H1 (cell line): ENCODE results near the gene ATP6V0D1. TPM values are rescaled to one million over a fixed set of nuclear protein-coding genes. Genes with fewer than 3 reads are reported as not detected.

ENCODE experiments used
- CTCF ChIA-PET: fragments of 300-600 bp; sonication (Branson Sonifier 250); formaldehyde crosslinking; loops from one replicate; lab custom pipeline; 2021; ENCODE audit not compliant: partially characterized antibody; lab: Charles Lee
- POLR2A ChIA-PET: fragments of 300-600 bp; sonication (Branson Sonifier 250); formaldehyde crosslinking; loops from one replicate; lab custom pipeline; 2021; ENCODE audit warnings: inconsistent platforms; ENCODE audit not compliant: partially characterized antibody; lab: Charles Lee
- DNase-seq, 2 experiments: peaks; one replicate each; pipeline versions ENCODE4 v3.0.0 to v3.0.0-alpha.2; 2010 to 2022; ENCODE audit warnings: low spot score in 2 of 2, low read depth in 1 of 2, mixed read lengths in 1 of 2
- FAIRE-seq: peaks from 2 replicates; lab custom pipeline; 2011; peaks lifted over from hg19 to GRCh38; lab: Jason Lieb, UNC
- H2AFZ ChIP-seq: 2 replicates; pipeline ENCODE4 v1.8.1; 2012; ENCODE audit warnings: low read length, inconsistent platforms
- H2AK5ac ChIP-seq: 2 replicates; pipeline ENCODE4 v1.6.1; 2013; ENCODE audit warnings: low read depth, low read length
- H2BK120ac ChIP-seq: replicated peaks from 2 replicates; pipeline ENCODE3; 2013; ENCODE audit warnings: low read depth, low read length, inconsistent platforms
- H2BK12ac ChIP-seq: 2 replicates; pipeline ENCODE4 v1.6.1; 2013; ENCODE audit warnings: low read depth, low read length
- H2BK15ac ChIP-seq: 2 replicates; pipeline ENCODE4 v1.6.1; 2013; ENCODE audit warnings: low read length
- H2BK20ac ChIP-seq: 2 replicates; pipeline ENCODE4 v1.6.1; 2013; ENCODE audit warnings: low read length
- H2BK5ac ChIP-seq: 2 replicates; pipeline ENCODE4 v1.6.1; 2013; ENCODE audit warnings: low read depth, low read length
- H3K14ac ChIP-seq: 2 replicates; pipeline ENCODE4 v1.6.1; 2013; ENCODE audit warnings: inconsistent platforms; ENCODE audit not compliant: insufficient read length
- H3K18ac ChIP-seq: 2 replicates; pipeline ENCODE4 v1.6.1; 2013; ENCODE audit warnings: low read length; ENCODE audit errors: extremely low read depth
- H3K23ac ChIP-seq: 2 replicates; pipeline ENCODE4 v1.6.1; 2013; ENCODE audit warnings: inconsistent platforms; ENCODE audit not compliant: insufficient read length
- H3K23me2 ChIP-seq: 2 replicates; pipeline ENCODE4 v1.6.1; 2013; ENCODE audit warnings: low read depth, low read length
- H3K27ac ChIP-seq: 2 replicates; pipeline ENCODE4 v1.6.1; 2011; ENCODE audit warnings: low read depth, low read length, inconsistent platforms
- H3K27me3 ChIP-seq, 4 experiments: replicated peaks in 1 of 4; 1 replicate in 1 of 4; 2 replicates in 3 of 4; pipeline versions ENCODE4 v1.6.1 to v1.8.1; 2011 to 2013; ENCODE audit warnings: low read length in 3 of 4, mild to moderate bottlenecking in 3 of 4, inconsistent platforms in 2 of 4, mixed read lengths in 2 of 4, moderate library complexity in 1 of 4; ENCODE audit not compliant: control insufficient read depth in 3 of 4, insufficient read depth in 3 of 4; ENCODE audit errors: extremely low read depth in 1 of 4
- H3K36me3 ChIP-seq, 4 experiments: 2 replicates each; pipeline versions ENCODE4 v1.6.1 to v1.8.1; 2011 to 2013; ENCODE audit warnings: mild to moderate bottlenecking in 4 of 4, low read length in 3 of 4, moderate library complexity in 2 of 4, control low read depth in 1 of 4, inconsistent platforms in 1 of 4; ENCODE audit not compliant: insufficient read depth in 4 of 4, control insufficient read depth in 2 of 4
- H3K4ac ChIP-seq: replicated peaks from 2 replicates; pipeline ENCODE3; 2013; ENCODE audit warnings: low read length, low read depth, mixed read lengths, inconsistent platforms; ENCODE audit not compliant: insufficient read length
- H3K4me1 ChIP-seq, 4 experiments: replicated peaks in 1 of 4; 1 replicate in 1 of 4; 2 replicates in 3 of 4; pipeline versions ENCODE4 v1.6.1 to v1.8.1; 2011 to 2013; ENCODE audit warnings: low read length in 3 of 4, inconsistent platforms in 2 of 4, mixed read lengths in 1 of 4; ENCODE audit not compliant: insufficient read depth in 4 of 4, control insufficient read depth in 3 of 4
- H3K4me2 ChIP-seq, 2 experiments: 2 replicates each; pipeline versions ENCODE4 v1.6.1 to v1.8.1; 2011 to 2013; ENCODE audit warnings: low read depth in 2 of 2, low read length in 2 of 2, control low read depth in 1 of 2, inconsistent platforms in 1 of 2, mild to moderate bottlenecking in 1 of 2; ENCODE audit not compliant: insufficient read depth in 1 of 2
- H3K4me3 ChIP-seq, 4 experiments: fragments of 200-600, 300-600 bp in 1 of 4; sonication (generic), shearing (Covaris generic), sonication (Bioruptor Twin) in 1 of 4; 2 replicates each; pipeline versions ENCODE4 v1.5.1 to v1.8.1; 2011 to 2016; ENCODE audit warnings: low read length in 4 of 4, low read depth in 3 of 4, control low read depth in 2 of 4, inconsistent platforms in 2 of 4, mild to moderate bottlenecking in 2 of 4, mixed read lengths in 1 of 4, moderate library complexity in 1 of 4; ENCODE audit not compliant: insufficient read depth in 2 of 4; ENCODE audit errors: extremely low read depth in 1 of 4
- H3K56ac ChIP-seq: replicated peaks from 2 replicates; pipeline ENCODE3; 2013; ENCODE audit warnings: low read depth, mild to moderate bottlenecking, mixed read lengths, low read length, inconsistent platforms; ENCODE audit not compliant: insufficient read length
- H3K79me1 ChIP-seq: 2 replicates; pipeline ENCODE4 v1.6.1; 2013; ENCODE audit warnings: low read depth, low read length, control low read depth
- H3K79me2 ChIP-seq, 2 experiments: 2 replicates each; pipeline versions ENCODE4 v1.6.1 to v1.8.1; 2012 to 2013; ENCODE audit warnings: low read length in 2 of 2, mild to moderate bottlenecking in 2 of 2, inconsistent platforms in 1 of 2; ENCODE audit not compliant: insufficient read depth in 2 of 2, control insufficient read depth in 1 of 2
- H3K9ac ChIP-seq, 4 experiments: replicated peaks in 1 of 4; 1 replicate in 1 of 4; 2 replicates in 3 of 4; pipeline versions ENCODE4 v1.6.1 to v1.8.1; 2011 to 2013; ENCODE audit warnings: low read depth in 3 of 4, low read length in 3 of 4, control low read depth in 2 of 4, mild to moderate bottlenecking in 2 of 4, moderate library complexity in 2 of 4, inconsistent platforms in 1 of 4; ENCODE audit errors: extremely low read depth in 1 of 4
- H3K9me3 ChIP-seq, 2 experiments: 2 replicates each; pipeline versions ENCODE4 v1.6.1 to v1.8.1; 2012 to 2013; ENCODE audit warnings: mild to moderate bottlenecking in 2 of 2, moderate library complexity in 2 of 2, control low read depth in 1 of 2, inconsistent platforms in 1 of 2, low read depth in 1 of 2, low read length in 1 of 2, mixed read lengths in 1 of 2; ENCODE audit not compliant: insufficient read depth in 2 of 2
- H4K20me1 ChIP-seq, 2 experiments: replicated peaks in 1 of 2; 2 replicates each; pipeline versions ENCODE3 to v1.8.1; 2011 to 2013; ENCODE audit warnings: inconsistent platforms in 2 of 2, low read length in 2 of 2, mild to moderate bottlenecking in 1 of 2; ENCODE audit not compliant: insufficient read depth in 2 of 2, control insufficient read depth in 1 of 2
- H4K5ac ChIP-seq: 2 replicates; pipeline ENCODE4 v1.6.1; 2013; ENCODE audit warnings: low read length, low read depth, mixed read lengths, inconsistent platforms; ENCODE audit not compliant: insufficient read length
- H4K8ac ChIP-seq: 2 replicates; pipeline ENCODE4 v1.8.0; 2013; ENCODE audit warnings: mild to moderate bottlenecking, moderate library complexity, low read length, inconsistent platforms; ENCODE audit not compliant: insufficient read depth; ENCODE audit errors: extremely low read depth
- H4K91ac ChIP-seq: replicated peaks from 2 replicates; pipeline ENCODE3; 2013; ENCODE audit warnings: low read length, mixed read lengths, inconsistent platforms; ENCODE audit not compliant: insufficient read length
- WGBS, 2 experiments: shearing (Covaris generic) in 1 of 2; methylation state at CpG; one replicate each; pipeline versions ENCODE4 v1.1.6 to v1.1.7; 2013 to 2015; ENCODE audit warnings: low lambda C conversion rate in 2 of 2, mixed read lengths in 2 of 2, inconsistent platforms in 1 of 2, low coverage in 1 of 2, missing lambda C conversion rate in 1 of 2; ENCODE audit not compliant: insufficient replicate concordance in 2 of 2, insufficient coverage in 1 of 2, insufficient read length in 1 of 2; ENCODE audit errors: extremely low coverage in 1 of 2, missing lambda C conversion rate in 1 of 2; 5-methylcytosine and 5-hydroxymethylcytosine counted together
- polyA plus RNA-seq, 7 experiments: library from polyadenylated mRNA; depleted of rRNA in 3 of 7; stranded (reverse) in 5 of 7; unstranded in 2 of 7; fragments of >200 nt in 5 of 7; fragments of 200-250 nt in 2 of 7; gene quantifications; 1 replicate in 5 of 7; 2 replicates in 1 of 7; 4 replicates in 1 of 7; pipeline versions ENCODE4 v1.2.1 to v1.2.3, GENCODE V29; 2011 to 2013; ENCODE audit warnings: missing spikeins in 2 of 7, mixed read lengths in 2 of 7
- total RNA-seq: library from RNA; stranded (reverse); fragmentation: NEBNext Ultra II Directional; extraction: Animal tissue kit (Norgen Biotek cat#: 25700); gene quantifications from 2 replicates; pipeline ENCODE4 v1.2.1, GENCODE V29; 2021

The ATP6V0D1 gene
- total and polyA plus RNA-seq, 2 of the 8 experiments (the other 6 are each of a cell fraction or from before 2014, with no cell fraction given) = 47.3 to 134 TPM

- Histone ChIP-seq H2BK20ac (no peak overlapping the region), H2BK120ac (no peak overlapping the region), H3K14ac (no peak overlapping the region), H4K5ac (no peak overlapping the region), H3K79me1 (no peaks in the 10 kb centered on the region; the same call in 1 of the 2 replicates), H2AFZ (no peak overlapping the region), H2AK5ac (no peak overlapping the region), H4K20me1 (no peaks in the 10 kb centered on the region), H4K91ac (no peak overlapping the region), H2BK12ac (no peak overlapping the region), H3K79me2 (no peaks in the 10 kb centered on the region), H3K27ac (no peak overlapping the region), H3K36me3 (no peaks in the 10 kb centered on the region), H2BK15ac (no peak overlapping the region), H3K23me2 (no peaks in the 10 kb centered on the region), H3K4me2 (no peak overlapping the region), H3K27me3 (peaks cover 0 to 11% (median 5%) of the 10 kb centered on the region in 4 experiments; a peak in 2 of 7 replicates), H3K9ac (no peak overlapping the region), H3K4me1 (no peaks in the 10 kb centered on the region), H3K23ac (no peak overlapping the region), H3K4ac (no peak overlapping the region), H3K18ac (no peak overlapping the region), H2BK5ac (no peak overlapping the region), H3K4me3 (no peak overlapping the region), H4K8ac (no peak overlapping the region), H3K56ac (no peak overlapping the region), H3K9me3 (no peaks in the 10 kb centered on the region)
- DNase-seq (no peak), FAIRE-seq (no peak)
- 89% methylated on average over 12 of the region's 12 CpGs; no CpG with 5 or more reads in 1 of the 2 experiments for WGBS, 2 experiments
- ChIA-PET POLR2A (interaction anchor here (1.0 kb wide), 1 partner anchor 10 kb away, joined by 3 read pairs; no protein-coding TSS in a partner anchor), CTCF (interaction anchor here (0.5 to 9.9 kb wide), 18 partner anchors 7 to 254 kb away, joined by 3 to 335 read pairs (median 4); partner anchors contain the start of genes AGRP, ATP6V0D1, C16orf86 and CARMIL2)
These were observed 35.6 kb upstream of the ATP6V0D1 start for GRCh38 chr16:67516296-67517154.
